Naive B cell (primary cell): Measurements from ENCODE around the gene PCNX1. TPM values are rescaled to one million over a fixed set of nuclear protein-coding genes. Genes with fewer than 3 reads are reported as not detected.
"Not testable (repeated sequence)": the region's sequence is repeated elsewhere in the genome, so short reads cannot be mapped to it uniquely, and the experiment has no call there.

Experiments used
- ATAC-seq, 2 donors: fragments of 150-1000 bp; cut with Tn5 transposase; 2 replicates each; pipeline ENCODE4 v1.10.0; 2021; ENCODE audit warnings: low read depth in 2 of 2, mild to moderate bottlenecking in 2 of 2, moderate library complexity in 2 of 2
- DNase-seq: peaks from one replicate; pipeline ENCODE4 v3.0.0; 2022
- H3K27ac Mint-ChIP-seq, 6 donors: one replicate each; pipeline ENCODE4 v1.8.0; 2020 to 2022; ENCODE audit warnings: mild to moderate bottlenecking in 6 of 6, mixed read lengths in 6 of 6, moderate library complexity in 5 of 6, inconsistent platforms in 2 of 6
- H3K27me3 Mint-ChIP-seq, 3 donors: one replicate each; pipeline ENCODE4 v1.8.0; 2021 to 2022; ENCODE audit warnings: mixed read lengths in 3 of 3, mild to moderate bottlenecking in 1 of 3
- H3K36me3 Mint-ChIP-seq, 2 donors: one replicate each; pipeline ENCODE4 v1.8.0; 2020 to 2022; ENCODE audit warnings: mixed read lengths in 2 of 2, inconsistent platforms in 1 of 2, mild to moderate bottlenecking in 1 of 2
- H3K4me1 Mint-ChIP-seq, 3 donors: one replicate each; pipeline ENCODE4 v1.8.0; 2020 to 2022; ENCODE audit warnings: mixed read lengths in 3 of 3, inconsistent platforms in 1 of 3, mild to moderate bottlenecking in 1 of 3, moderate library complexity in 1 of 3
- H3K4me3 Mint-ChIP-seq, 8 donors: one replicate each; pipeline ENCODE4 v1.8.0; 2020 to 2022; ENCODE audit warnings: mild to moderate bottlenecking in 8 of 8, mixed read lengths in 8 of 8, moderate library complexity in 8 of 8, inconsistent platforms in 2 of 8
- H3K9me3 Mint-ChIP-seq, 7 donors: one replicate each; pipeline ENCODE4 v1.8.0; 2020 to 2022; ENCODE audit warnings: mixed read lengths in 7 of 7, mild to moderate bottlenecking in 5 of 7, inconsistent platforms in 2 of 7, moderate library complexity in 1 of 7
- polyA plus RNA-seq, 6 donors: library from polyadenylated mRNA; unstranded; fragments of 300-500 nt; fragmentation: Illumina TruSeq; gene quantifications; one replicate each; pipeline ENCODE4 v1.2.3, GENCODE V29; 2021; ENCODE audit warnings: low read depth in 6 of 6

PCNX1 gene
- polyA plus RNA-seq, 6 donors from 2014 or later, result 4.8 to 10.7 (median 7.5) TPM

GRCh38 chr14:71000091-71000490, 92.8 kb downstream of the PCNX1 start:
- no peak overlapping the region for H3K4me3 Mint-ChIP-seq
- H3K4me1 Mint-ChIP-seq, result peaks cover 0 to 9% (median 6%) of the 10 kb centered on the region in 3 donors
- no peak for DNase-seq
- no peak for ATAC-seq
- peaks cover 7% of the 10 kb centered on the region in 2 donors for H3K36me3 Mint-ChIP-seq
- no peaks in the 10 kb centered on the region for H3K9me3 Mint-ChIP-seq
- H3K27ac Mint-ChIP-seq, result no peak overlapping the region
- H3K27me3 Mint-ChIP-seq, result no peaks in the 10 kb centered on the region

GRCh38 chr14:71001742-71002141, 94.5 kb downstream of the PCNX1 start:
- Mint-ChIP-seq H3K27ac (no peak overlapping the region), H3K36me3 (peaks cover 0 to 8% of the 10 kb centered on the region in 2 donors), H3K9me3 (no peaks in the 10 kb centered on the region), H3K27me3 (no peaks in the 10 kb centered on the region), H3K4me3 (no peak overlapping the region), H3K4me1 (peaks cover 0 to 9% (median 6%) of the 10 kb centered on the region in 3 donors)
- no peak for DNase-seq
- ATAC-seq, result no peak

- ATAC-seq (no peak), DNase-seq (no peak)
- Mint-ChIP-seq H3K4me3 (no peak overlapping the region), H3K4me1 (peaks cover 0 to 9% (median 6%) of the 10 kb centered on the region in 3 donors), H3K36me3 (peaks cover 0 to 8% of the 10 kb centered on the region in 2 donors), H3K9me3 (no peaks in the 10 kb centered on the region), H3K27me3 (no peaks in the 10 kb centered on the region), H3K27ac (no peak overlapping the region)
These were observed 95.9 kb downstream of the PCNX1 start for GRCh38 chr14:71003156-71003555.

- DNase-seq (no peak), ATAC-seq (no peak)
- Mint-ChIP-seq H3K9me3 (no peaks in the 10 kb centered on the region), H3K27ac (no peak overlapping the region), H3K4me1 (peaks cover 0 to 2% (median 0%) of the 10 kb centered on the region in 3 donors), H3K4me3 (no peak overlapping the region), H3K36me3 (peaks cover 0 to 8% of the 10 kb centered on the region in 2 donors), H3K27me3 (no peaks in the 10 kb centered on the region)
These were observed 97.2 kb downstream of the PCNX1 start for GRCh38 chr14:71004481-71004880.

GRCh38 chr14:71005076-71005475, 97.8 kb downstream of the PCNX1 start:
- Mint-ChIP-seq H3K36me3 (peaks cover 0 to 8% of the 10 kb centered on the region in 2 donors), H3K27me3 (no peaks in the 10 kb centered on the region)

GRCh38 chr14:71006200-71006563, 98.9 kb downstream of the PCNX1 start:
- Mint-ChIP-seq H3K27ac (peak overlapping the region in 1 of 6 donors; percentile 70), H3K27me3 (no peaks in the 10 kb centered on the region), H3K4me1 (no peaks in the 10 kb centered on the region), H3K9me3 (no peaks in the 10 kb centered on the region), H3K4me3 (no peak overlapping the region), H3K36me3 (peaks cover 8 to 9% of the 10 kb centered on the region in 2 donors)
- no peak for DNase-seq
- no peak for ATAC-seq

More at GRCh38 chr14:71005076-71005475, 97.8 kb downstream of the PCNX1 start:
- no peaks in the 10 kb centered on the region for H3K4me1 Mint-ChIP-seq
- ATAC-seq (no peak), DNase-seq (no peak)
- H3K4me3 Mint-ChIP-seq, result no peak overlapping the region
- no peaks in the 10 kb centered on the region for H3K9me3 Mint-ChIP-seq
- no peak overlapping the region for H3K27ac Mint-ChIP-seq

- Mint-ChIP-seq H3K27ac (peak overlapping the region in 1 of 6 donors; percentile 27), H3K4me1 (peaks cover 0 to 6% (median 0%) of the 10 kb centered on the region in 3 donors), H3K27me3 (no peaks in the 10 kb centered on the region), H3K9me3 (no peaks in the 10 kb centered on the region), H3K4me3 (no peak overlapping the region), H3K36me3 (peaks cover 27 to 34% of the 10 kb centered on the region in 2 donors)
- ATAC-seq (no peak), DNase-seq (no peak)
These were observed 104.2 kb downstream of the PCNX1 start for GRCh38 chr14:71011479-71011878.

GRCh38 chr14:71012888-71013287, 105.6 kb downstream of the PCNX1 start:
- ATAC-seq, result no peak

GRCh38 chr14:71013551-71014192, 106.4 kb downstream of the PCNX1 start:
- no peak for DNase-seq
- H3K4me3 Mint-ChIP-seq, result no peak overlapping the region
- no peak for ATAC-seq
- H3K9me3 Mint-ChIP-seq, result no peaks in the 10 kb centered on the region
- H3K36me3 Mint-ChIP-seq, result peaks cover 34 to 44% of the 10 kb centered on the region in 2 donors
- H3K27me3 Mint-ChIP-seq, result no peaks in the 10 kb centered on the region
- H3K4me1 Mint-ChIP-seq, result peaks cover 0 to 6% (median 0%) of the 10 kb centered on the region in 3 donors
- peak overlapping the region in 3 of 6 donors; percentile 14 to 94 (median 30) for H3K27ac Mint-ChIP-seq

More at GRCh38 chr14:71012888-71013287, 105.6 kb downstream of the PCNX1 start:
- H3K9me3 Mint-ChIP-seq, result no peaks in the 10 kb centered on the region
- no peak overlapping the region for H3K27ac Mint-ChIP-seq
- H3K4me1 Mint-ChIP-seq, result peaks cover 0 to 6% (median 0%) of the 10 kb centered on the region in 3 donors
- no peaks in the 10 kb centered on the region for H3K27me3 Mint-ChIP-seq
- peaks cover 34 to 43% of the 10 kb centered on the region in 2 donors for H3K36me3 Mint-ChIP-seq
- no peak overlapping the region for H3K4me3 Mint-ChIP-seq
- no peak for DNase-seq

- H3K27me3 Mint-ChIP-seq, ATAC-seq, H3K27ac Mint-ChIP-seq, H3K4me3 Mint-ChIP-seq, H3K4me1 Mint-ChIP-seq, DNase-seq, H3K9me3 Mint-ChIP-seq: not testable (repeated sequence)
- H3K36me3 Mint-ChIP-seq, result peaks cover 36 to 52% of the 10 kb centered on the region in 2 donors
These were observed 112.7 kb downstream of the PCNX1 start for GRCh38 chr14:71019917-71020316.

- Mint-ChIP-seq H3K4me3 (no peak overlapping the region), H3K27me3 (no peaks in the 10 kb centered on the region), H3K36me3 (peaks cover 32 to 49% of the 10 kb centered on the region in 2 donors), H3K27ac (no peak overlapping the region), H3K4me1 (peaks cover 0 to 6% (median 3%) of the 10 kb centered on the region in 3 donors), H3K9me3 (peaks cover 0 to 9% (median 4%) of the 10 kb centered on the region in 7 donors)
- ATAC-seq (no peak), DNase-seq (no peak)
These were observed 114.2 kb downstream of the PCNX1 start for GRCh38 chr14:71021347-71022011.

- Mint-ChIP-seq H3K4me1 (peaks cover 0 to 6% (median 3%) of the 10 kb centered on the region in 3 donors), H3K4me3 (no peak overlapping the region), H3K9me3 (peaks cover 0 to 9% (median 4%) of the 10 kb centered on the region in 7 donors), H3K27me3 (no peaks in the 10 kb centered on the region), H3K27ac (peak overlapping the region in 1 of 6 donors; percentile 58), H3K36me3 (peaks cover 25 to 41% of the 10 kb centered on the region in 2 donors)
- ATAC-seq (no peak), DNase-seq (no peak)
These were observed 115.0 kb downstream of the PCNX1 start for GRCh38 chr14:71022012-71022869.

- no peak overlapping the region for H3K4me3 Mint-ChIP-seq
- peaks cover 25 to 40% of the 10 kb centered on the region in 2 donors for H3K36me3 Mint-ChIP-seq
- DNase-seq (no peak), ATAC-seq (no peak)
- H3K9me3 Mint-ChIP-seq, result peaks cover 0 to 9% (median 4%) of the 10 kb centered on the region in 7 donors
- peaks cover 0 to 6% (median 3%) of the 10 kb centered on the region in 3 donors for H3K4me1 Mint-ChIP-seq
- no peaks in the 10 kb centered on the region for H3K27me3 Mint-ChIP-seq
- H3K27ac Mint-ChIP-seq, result no peak overlapping the region
These were observed 115.7 kb downstream of the PCNX1 start for GRCh38 chr14:71022939-71023338.
